Activated gamma-delta T cell (primary cell): Measurements from ENCODE around the gene LRRC56.

Experiments used
- DNase-seq: peaks from one replicate; lab custom pipeline; 2025; lab: John Stamatoyannopoulos, UW

The LRRC56 gene

DNA sequence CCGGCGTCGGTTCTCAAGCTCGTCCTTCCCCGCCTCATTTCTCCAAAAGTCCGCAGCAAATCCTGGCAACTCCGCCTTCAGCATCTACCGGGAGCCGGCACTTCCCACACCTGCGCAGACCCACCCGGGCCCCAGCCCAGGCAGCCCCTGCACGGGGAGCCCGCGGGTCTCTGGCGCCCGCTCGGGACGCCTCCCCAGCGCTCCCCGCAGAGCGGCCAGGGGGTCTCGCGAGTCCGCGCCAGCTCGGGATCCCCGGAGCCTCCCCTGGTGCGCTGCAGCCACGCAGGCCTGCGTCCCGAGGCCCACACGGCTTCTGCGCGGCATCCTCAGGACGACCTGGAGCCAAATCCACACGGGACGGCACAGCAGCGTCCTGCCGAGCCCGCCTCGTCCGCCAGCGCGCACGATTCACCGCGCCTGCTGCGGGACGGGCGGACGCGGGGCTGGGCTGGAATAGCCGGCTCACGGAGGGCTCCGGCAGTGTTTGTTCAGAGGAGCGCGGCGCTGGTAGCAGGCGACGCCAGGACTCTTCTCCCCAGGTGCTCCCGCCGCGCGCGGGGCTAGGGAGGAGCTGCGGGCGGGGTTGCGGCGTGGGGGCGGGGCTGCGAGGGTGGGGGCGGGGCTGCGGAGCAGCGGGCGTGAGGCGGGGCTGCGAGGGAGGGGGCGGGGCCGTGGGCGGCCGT, 38.1 kb downstream of the LRRC56 start:
- no peak for DNase-seq

DNA sequence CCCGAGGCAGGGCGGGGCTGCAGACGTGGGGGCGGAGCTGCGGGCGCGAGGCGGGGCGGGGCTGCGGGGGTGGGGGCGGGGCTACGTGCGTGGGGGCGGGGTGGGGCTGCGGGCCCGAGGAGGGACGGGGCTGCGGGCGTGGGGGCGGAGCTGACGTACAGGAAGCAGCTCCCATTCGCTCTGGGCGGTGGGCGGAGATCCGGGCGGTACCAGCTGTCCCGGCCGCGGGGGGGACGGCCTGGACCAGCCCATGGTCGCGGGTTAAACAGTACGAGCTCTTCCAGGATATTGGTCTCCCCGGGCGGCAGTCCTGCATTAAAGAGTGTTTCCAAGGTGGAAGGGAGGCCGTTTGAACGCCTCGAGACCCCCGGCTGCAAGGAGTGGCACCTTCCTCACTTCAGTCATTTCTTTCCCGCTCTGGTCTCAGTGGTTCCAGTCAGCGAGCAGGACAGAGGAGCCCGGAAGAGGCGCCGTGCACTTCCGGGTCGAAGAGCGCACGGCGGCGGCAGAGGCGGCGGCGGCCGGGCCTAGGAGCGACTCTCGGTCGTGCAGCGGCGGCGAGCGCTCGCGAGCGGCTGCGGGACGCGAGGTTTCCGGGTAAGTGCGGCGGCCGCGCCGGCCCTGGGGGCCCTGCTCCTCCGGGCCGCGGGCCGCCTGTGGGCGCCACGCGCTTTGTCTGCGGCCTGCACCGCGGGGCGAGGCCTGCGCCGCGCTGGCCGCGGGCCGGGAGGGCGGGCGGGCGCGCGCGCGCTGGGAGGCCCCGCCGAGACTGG, 38.9 kb downstream of the LRRC56 start, which contains the start of gene PHRF1:
Gene PHRF1 (plus strand): TSS at position 475 of the 773 bp plus-strand sequence. CDS start 5,043 bp downstream, outside the sequence.
- peak; percentile 93 for DNase-seq

DNA sequence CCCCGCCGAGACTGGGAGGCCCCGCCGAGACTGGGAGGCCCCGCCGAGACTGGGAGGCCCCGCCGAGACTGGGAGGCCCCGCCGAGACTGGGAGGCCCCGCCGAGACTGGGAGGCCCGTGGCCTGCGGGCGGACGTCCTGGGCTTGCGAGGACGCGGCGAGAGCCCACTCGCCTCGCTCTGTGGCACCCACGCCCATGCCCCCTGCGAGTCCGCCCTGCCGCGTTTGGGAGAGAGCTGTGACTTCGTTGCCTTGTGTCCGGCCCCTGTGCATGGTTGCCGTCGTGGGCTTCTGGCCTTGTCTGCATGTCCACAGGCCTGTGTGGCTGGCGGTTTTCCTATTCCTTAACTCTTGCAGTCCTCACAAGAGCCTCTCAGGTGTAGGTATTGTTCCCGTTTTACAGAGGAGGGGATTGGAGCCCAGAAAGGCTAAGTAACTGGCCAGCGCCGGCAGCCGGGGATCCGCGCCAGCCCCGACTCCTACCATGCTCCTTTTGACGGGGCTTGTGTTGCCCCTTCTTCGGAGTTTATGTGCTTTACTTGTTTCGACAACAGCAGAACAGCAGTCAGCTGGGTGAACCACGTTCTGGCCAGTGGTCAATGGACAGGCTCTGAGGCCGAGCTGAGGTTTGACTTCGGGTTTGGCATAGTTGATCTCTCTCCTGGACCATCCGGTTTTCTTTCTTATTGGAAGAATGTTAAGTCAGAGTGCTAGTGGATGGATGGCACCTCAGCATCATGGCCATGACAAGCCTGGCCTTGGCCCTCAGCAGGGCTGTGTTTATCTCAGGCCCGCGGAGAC, 39.7 kb downstream of the LRRC56 start:
- DNase-seq, result peak; percentile 48

DNA sequence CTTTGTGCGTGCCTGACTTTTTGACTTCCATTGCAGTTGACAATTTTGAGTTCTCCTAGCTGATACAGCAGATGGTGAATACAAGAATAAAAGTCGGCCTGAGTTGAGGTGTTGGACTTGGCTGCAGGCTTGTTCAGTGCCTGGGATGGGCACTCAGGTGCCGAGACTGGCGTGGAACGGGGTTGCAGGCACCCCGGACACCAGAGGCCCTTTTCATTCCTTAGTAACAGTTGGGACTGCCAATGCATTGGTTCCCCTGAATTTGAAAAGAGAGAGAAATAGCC, 40.2 kb downstream of the LRRC56 start:
- DNase-seq, result no peak

DNA sequence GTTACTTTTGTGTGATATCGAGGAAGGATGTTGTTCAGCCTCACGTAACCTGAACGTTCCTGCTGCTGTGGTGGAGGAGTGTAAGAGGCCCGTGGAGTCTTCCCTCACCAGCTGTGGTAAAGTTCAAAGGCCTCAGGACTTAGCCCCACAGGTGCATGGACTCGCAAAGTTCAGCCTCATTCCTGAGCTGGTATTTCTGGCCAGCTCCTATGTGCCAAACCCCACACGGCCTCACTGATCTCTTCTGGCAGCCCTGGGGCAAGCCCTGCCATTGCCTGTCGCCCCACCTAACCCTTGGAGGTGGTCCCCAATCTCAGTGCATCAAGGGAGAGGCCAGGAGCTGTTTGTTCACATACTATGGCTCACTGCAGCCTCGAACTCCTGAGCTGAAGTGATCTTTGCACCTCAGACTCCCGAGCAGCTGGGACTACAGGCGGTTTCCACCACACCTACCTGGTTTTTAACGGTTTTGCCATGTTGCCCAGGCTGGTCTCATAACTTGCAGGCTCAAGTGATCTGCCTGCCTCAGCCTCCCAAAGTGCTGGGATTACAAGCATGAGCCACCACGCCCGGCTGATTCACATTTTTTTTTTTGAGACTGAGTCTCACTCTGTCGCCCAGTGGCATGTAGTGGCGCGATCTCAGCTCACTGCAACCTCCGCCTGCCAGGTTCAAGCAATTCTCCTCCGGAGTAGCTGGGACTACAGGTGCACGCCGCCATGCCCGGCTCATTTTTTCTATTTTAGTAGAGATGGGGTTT, 41.1 kb downstream of the LRRC56 start:
- no peak for DNase-seq

DNA sequence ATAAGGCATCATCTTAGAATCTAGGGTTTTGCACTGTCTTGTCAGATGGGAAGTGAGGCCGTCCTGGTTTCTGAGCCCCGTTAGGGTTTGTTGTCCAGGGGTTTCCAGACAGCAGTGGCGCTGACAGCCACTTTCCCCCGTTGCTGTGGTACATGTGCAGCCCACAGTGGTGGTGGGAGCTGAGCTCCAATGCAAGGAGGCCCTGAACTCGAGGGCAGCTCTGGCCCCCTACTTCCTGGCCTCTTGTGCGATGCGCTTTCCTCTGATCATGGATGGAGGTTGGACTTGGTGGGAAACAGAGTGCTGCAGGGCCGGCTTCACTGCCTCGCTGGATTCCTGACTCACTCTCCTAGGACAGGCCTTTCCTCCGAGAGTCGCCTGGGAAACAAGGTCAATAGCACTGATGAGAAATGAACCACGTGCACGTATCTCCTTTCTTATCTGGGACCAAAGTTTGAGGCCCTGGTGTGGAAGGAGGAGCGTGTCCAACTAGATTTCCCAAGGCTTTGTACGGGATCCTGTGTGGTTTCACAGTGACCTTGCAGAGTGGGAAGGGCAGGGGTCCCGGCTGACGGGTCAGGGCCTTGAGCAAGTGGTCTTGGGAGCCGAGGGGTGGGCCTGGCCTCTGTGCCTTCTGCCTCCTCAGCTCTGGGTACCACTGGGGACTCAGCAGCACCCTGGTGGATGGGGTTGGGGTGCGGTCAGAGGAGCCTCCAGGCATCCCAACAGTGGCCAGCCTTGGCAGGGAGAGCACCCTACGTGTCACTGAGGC, 42.7 kb downstream of the LRRC56 start:
- no peak for DNase-seq

DNA sequence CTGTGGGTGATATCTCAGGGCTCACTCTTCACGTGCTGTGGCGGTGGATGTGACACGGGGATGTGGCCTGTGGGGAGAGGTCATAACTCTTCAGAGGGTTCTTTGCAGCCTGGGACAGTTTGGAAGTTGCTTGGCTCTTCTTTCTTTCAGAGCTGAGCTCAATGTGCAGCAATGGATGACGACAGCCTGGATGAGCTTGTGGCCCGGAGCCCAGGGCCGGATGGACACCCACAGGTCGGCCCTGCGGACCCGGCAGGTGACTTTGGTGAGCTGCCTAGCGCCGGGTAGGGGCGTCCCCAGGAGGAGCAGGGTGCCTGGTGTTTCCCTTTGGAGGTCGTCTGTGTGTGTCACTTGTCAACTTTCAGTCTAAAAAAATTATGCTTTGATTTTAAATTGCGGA, 44.0 kb downstream of the LRRC56 start:
- no peak for DNase-seq

DNA sequence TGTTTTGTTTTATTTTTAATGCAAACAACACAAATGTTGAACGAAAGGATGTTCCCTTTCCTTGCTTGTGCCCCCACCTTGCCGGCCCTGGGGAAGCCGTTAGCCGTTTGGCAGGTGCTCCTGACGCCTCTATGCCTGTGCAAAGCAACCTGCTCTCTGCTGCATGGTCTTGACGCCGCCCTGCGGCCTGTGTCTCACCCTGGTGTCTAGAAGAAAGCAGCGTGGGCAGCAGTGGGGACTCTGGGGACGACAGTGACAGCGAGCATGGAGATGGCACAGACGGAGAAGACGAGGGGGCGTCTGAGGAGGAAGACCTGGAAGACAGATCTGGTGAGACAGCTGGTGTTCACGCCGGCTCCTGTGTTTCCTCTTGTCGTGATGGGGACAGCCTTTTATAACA, 44.4 kb downstream of the LRRC56 start:
- no peak for DNase-seq

DNA sequence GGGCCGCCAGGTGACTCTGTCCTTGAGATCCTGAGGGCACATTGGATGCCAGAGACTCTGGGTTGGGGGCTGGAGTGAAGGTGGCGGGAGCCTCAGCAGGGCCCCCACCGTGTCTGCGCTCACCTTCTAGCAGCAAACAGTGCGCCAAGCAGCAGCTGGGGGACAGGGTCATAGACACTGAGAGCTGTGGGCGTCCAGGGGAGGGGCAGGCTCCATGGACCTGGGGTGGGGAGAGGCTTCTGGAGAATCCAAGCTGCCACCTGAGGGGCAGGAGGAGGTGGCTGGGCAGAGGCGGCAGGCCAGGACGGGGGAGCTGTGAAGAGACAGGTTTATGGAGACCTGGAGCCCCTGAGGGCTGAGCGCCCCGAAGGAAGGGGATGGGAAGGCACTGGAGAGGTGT, 47.0 kb downstream of the LRRC56 start:
- no peak for DNase-seq

DNA sequence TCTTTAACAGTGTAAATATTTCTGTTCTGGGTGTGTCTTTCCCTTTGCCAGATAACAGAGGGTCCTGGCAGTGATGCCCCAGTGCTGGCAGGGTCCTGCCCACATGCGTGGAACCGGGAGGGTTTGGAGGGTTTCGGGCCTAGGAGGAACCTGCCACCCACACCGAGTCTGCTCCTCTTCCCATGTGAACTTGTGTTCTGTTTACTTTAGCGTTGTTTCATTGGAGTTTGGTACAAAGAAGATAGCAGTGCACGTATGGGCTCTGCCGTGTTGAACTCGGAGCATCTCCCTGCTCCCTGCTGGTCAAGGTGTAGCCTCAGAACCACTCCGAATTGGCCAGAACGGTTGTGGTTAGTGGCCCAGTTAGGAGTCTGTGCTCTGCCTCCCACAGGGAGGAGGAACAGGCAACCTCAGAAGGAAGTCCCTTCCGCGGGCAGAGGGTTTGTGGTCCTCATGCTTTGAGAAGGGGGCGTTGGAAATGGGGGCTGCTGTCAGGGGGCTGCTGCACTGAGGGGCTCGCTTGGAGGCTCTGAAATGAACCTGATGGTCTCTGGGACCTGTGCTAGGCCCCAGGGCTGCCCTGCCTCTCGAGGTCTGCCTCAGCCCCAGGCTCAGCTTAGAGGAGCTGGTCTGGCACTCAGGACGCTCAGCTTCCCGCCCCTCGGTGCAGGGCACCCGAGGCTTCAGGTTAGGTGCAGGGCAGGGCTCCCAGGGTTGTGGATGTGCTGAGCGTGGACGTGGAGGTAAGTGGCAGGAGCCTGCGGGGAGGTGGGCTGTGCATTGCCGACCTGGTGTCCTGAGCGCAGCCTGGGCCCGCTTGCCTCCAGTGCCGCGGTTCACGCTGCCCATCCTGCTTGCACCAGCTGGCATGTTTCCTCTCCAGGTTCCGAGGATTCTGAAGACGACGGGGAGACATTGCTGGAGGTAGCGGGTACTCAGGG, 49.3 kb downstream of the LRRC56 start:
- DNase-seq, result no peak

DNA sequence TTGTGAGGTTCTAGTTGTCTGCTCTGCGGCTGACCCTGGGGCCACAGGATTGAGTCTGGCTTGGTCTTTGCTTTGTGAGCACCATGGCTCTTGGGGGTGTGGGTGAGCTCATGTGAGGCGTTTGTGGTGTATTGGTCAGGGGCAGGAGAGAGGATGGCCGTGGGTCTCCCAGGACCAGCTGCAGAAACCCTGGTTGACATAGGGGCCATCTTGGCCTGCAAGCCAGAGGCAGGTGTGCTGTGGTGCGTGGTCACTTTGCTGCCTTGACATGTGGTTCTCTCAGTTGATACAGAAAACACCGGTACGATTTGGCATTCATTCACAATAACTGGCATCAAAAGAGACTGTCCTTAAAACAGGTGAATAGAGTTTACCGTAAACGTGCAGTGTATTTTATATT, 50.2 kb downstream of the LRRC56 start:
- no peak for DNase-seq

DNA sequence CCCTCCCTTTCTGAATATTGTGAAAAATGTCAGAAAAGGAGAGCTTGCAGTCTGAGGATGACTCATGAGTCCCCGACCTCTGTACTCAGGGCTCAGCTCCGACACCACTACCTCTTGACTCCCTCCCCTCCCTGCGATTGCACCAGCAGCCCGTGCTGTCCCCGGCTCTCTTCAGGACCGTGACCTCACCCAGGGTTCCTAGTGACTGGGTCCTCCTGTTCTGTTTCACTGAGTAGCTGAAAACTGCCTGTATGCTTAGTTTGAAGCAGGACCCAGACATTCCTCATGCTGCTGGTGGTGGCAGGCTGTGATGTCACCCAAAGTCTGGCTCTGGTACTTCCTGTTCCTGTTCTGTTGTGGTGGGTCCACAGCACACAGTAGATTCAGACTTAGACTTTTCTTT, 50.7 kb downstream of the LRRC56 start:
- no peak for DNase-seq

DNA sequence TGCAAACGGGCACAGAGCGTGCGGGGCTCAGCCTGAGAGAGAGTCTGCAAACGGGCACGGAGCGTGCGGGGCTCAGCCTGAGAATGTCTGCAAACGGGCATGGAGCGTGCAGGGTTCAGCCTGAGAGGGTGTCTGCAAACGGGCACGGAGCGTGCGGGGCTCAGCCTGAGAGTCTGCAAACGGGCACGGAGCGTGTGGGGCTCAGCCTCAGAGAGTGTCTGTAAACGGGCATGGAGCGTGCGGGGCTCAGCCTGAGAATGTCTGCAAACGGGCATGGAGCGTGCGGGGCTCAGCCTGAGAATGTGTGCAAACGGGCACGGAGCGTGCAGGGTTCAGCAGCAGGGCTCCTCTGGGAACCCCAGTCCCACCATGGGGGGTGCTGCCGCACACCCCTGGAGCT, 52.5 kb downstream of the LRRC56 start:
- DNase-seq, result no peak

DNA sequence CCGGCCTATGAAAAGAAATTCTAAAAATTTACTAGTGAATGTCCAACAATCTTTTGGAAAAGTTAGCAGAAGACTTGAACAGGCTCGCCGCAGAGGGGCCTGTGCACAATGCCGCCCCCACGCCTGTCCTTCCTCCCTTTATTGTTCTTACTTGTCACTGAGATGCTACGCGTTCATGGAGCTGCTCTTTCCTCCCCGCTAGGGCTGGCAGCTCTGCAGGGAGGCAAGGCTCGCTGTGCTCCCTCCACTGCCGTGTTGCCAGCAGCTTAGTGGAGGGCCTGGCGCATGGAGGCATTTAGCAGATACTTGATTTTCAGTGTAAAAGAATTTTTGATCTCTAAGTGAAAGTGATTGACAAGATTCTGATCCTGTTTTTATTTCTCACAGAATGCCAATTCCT, 53.7 kb downstream of the LRRC56 start:
- no peak for DNase-seq

DNA sequence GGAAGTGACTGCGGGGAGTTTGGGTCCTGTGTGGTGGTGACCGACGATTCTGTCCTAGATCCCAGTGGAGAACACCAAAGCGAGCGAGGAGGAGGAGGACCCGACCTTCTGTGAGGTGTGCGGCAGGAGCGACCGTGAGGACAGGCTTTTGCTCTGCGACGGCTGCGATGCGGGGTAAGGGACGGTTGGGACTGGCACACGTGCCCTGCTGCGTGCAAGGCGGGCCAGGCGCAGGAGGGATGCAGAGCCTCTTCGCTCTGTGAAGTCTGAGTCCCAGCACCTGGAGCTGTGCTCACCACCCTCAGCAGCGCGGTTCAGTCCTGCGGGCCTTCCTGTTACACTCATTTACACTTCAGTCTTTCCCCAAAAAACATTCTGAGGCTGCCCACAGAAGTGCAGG, 55.2 kb downstream of the LRRC56 start:
- no peak for DNase-seq

DNA sequence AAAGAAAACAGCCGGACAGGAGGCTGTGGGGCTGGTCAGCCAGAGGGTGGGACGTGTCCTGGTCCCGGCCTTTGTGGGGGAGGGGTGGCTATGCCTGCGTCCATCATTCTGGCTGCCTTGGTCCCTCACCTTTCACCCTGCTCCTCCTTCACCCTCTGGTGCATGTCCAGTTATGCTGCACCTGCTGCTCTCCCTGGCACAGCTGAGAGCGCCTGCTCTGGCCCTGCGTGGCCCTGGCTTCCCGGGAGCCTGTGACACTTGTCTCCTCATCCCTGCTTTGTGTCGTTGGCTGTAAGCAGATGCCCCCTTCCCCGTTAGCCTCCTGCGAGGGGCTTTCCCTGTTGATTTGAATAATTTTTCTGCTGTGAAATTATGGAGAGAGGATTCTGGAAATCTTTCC, 55.6 kb downstream of the LRRC56 start:
- DNase-seq, result no peak

DNA sequence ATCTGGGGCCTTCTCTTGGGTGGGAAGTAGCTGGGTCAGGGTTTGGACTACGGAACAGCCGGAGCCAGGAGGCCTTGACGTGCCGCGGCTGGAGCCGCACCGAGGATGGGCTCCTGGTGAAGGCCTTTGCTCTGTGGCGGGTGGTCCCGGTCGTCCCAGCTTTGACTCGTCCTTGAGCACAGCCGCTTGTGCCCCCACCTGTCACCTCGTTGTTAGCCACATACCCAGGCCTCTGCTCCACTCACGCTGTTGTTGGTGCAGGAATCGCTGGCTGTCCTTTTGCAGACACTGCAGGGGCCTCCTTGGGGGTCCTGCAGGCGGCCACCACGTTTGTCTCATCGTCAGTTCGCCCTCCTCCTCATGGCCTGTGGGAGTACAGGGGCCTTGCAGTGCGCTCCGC, 56.0 kb downstream of the LRRC56 start:
- no peak for DNase-seq

DNA sequence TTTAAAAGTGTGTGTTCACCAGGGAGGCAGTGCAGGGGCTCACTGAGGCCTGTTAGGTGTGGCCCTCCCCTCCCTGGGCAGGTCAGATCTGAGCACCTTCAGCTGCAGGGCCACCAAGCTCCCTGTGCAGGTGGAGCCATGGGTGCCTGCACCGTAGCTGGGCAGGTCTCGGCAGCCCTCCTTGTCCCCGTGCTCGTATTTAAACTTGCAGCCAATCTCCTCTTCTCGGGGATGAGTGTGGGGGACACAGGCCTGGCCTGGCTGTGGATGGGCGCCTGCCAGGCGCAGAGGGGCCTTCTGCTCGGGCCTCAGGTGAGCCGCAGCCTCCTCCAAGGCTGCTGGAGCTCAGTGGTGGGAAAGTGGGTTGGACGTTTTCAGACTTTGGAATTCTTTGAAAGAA, 58.1 kb downstream of the LRRC56 start:
- DNase-seq, result no peak

DNA sequence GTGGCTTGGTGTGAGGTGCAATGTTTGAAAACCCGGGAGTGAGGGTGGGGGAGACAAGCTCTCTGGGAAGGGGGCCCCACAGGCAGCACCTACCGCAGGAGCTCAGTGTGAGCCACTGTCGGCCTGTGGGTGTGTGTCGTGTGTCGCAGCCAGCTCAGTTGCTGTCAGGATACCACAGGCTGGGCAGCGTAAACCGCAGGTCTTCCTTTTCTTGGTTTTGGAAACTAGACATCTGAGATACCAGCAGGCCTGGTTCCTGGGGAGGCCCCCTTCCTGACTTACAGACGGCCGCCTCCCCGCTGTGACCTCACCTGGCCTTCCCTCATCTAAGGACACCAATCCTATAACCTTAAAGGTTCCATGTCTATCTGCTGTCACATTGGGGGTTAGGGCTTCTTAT, 59.0 kb downstream of the LRRC56 start:
- DNase-seq, result no peak

DNA sequence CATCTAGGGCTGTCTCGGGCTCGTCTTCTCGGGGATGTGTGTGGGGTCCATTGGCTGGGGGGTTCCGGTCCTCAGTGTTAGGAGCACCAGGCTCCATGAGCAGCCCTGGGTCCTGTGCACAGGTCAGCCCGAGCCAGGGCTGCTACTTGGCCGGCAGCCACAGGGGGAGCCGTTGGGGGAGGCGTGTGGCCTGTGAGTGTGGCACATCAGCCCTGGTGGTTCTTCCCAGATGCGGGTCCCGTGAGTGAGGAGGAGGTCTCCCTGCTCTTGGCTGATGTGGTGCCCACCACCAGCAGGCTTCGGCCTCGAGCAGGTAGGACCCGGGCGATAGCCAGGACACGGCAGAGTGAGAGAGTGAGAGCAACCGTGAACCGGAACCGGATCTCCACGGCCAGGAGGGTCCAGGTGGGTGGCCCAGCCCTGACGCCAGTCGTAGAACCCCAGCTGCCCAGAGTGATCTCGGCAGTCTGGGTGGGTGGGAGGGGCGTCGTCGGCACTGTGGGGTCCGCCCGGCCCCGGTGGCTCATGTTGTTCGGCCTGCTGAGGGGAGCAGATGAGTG, 59.9 kb downstream of the LRRC56 start:
- DNase-seq, result no peak
